C4-2B (cell line): ENCODE results near the gene LRRTM4.

Experiments
- H3K27ac ChIP-seq: fragments of 450-650 bp; 2 replicates; pipeline ENCODE4 v1.5.1; 2017
- CTCF ChIP-seq: fragments of 450-650 bp; conservative IDR thresholded peaks from 2 replicates; pipeline ENCODE4 v1.5.1; 2017; ENCODE audit warnings: mild to moderate bottlenecking
- ZFX ChIP-seq: fragments of 450-650 bp; IDR thresholded peaks from 2 replicates; pipeline ENCODE4 v1.6.1; 2017

LRRTM4 gene

DNA sequence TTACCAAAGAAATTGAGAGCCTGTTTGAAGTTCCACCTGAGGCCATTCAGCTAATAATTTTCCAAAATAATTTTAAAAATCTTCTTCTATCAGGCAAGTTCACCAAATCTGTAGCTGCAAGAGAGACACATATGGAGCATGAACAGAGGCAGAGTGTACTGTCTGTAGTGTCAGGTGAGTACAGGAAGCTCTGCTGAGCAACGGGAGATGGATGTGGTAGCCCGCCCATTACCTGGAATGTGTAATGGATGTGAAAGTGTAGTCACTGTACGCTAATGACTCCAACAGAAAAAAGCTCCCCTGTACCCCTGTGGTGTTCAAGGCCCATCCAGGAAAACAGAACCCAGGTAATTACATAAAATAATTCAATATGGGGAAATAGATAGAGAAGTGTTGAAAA, 311.5 kb downstream of the LRRTM4 start:
- TF ChIP-seq ZFX, result no peak
- TF ChIP-seq CTCF, result no peak

DNA sequence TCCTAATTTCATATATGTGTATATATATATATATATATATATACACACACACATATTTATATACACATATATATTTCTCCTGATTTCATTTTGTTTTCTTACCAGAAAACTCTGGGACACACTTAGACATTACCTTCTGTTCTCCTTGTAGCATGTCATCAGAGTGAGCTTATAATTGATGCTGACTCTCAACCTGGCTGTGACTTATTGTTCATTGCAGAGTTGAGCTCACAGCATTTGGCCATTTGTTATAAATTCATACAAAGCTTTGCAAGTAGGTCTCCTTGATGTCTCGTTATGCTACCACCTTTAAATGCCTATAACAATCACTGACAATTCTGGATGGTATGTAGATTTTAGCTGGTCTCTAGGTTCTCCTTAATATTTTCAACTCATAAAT, 314.8 kb downstream of the LRRTM4 start:
- H3K27ac ChIP-seq, result no peak overlapping the region
- TF ChIP-seq ZFX (no peak), CTCF (no peak)

More for the DNA sequence above, 311.5 kb downstream of the LRRTM4 start:
- no peak overlapping the region for H3K27ac ChIP-seq

- no peak for TF ChIP-seq CTCF
- TF ChIP-seq ZFX, result no peak
- no peak overlapping the region for H3K27ac ChIP-seq
These were observed 320.4 kb downstream of the LRRTM4 start for GRCh38 chr2:77201755-77202154.

- no peak overlapping the region for H3K27ac ChIP-seq
- no peak for TF ChIP-seq CTCF
- TF ChIP-seq ZFX, result no peak
These were observed 322.8 kb downstream of the LRRTM4 start for GRCh38 chr2:77199411-77199810.

DNA sequence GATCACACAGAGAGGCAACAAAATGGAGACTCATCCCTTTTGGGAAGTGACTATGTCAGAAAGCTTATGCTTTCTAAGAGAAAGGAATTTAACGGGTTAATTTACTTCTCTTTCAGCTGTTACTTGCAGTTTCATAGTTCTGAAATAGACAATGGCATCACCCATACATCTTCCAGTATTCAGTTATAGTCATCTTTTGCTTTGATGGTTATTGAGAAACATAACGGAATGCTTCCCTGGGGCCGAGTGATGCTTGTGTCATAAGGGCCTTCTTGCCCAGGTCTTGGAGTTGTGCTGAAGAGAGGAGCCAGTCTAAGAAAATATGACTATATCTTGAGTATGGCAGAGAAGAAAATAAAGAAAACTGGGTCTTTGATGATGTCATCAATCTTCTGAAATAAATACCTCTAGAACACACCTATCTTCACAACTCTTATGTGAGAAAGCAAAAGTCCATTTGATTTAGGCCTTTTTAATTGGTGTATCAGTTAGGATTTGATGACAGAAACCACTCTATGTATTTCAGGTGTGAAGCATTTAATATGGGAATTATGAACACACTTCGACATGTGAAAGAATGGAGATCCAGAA, 328.2 kb downstream of the LRRTM4 start:
- TF ChIP-seq ZFX (no peak), CTCF (no peak)
- H3K27ac ChIP-seq, result no peak overlapping the region

DNA sequence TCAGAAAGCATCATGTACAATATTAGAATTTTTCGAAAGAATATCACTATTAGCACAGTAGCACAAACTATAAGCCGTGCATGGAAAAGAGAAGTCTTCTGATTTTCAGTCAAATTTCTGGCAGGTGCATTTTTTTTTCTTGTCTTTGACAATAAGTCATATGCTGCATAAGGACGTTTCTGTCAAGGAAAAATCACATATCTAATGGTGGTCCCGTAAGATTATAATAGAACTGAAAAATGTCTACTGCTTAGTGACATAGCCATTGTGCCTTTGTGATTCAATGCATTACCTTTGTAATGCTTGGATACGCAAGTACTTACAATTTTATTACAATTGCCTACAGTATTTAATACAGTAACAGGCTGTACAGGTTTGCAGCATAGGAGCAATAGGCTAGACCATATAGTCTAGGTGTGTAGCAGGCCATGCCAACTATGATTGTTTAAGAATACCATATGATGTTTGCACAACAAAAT, 329.3 kb downstream of the LRRTM4 start:
- TF ChIP-seq CTCF, result no peak
- no peak for TF ChIP-seq ZFX
- H3K27ac ChIP-seq, result no peak overlapping the region

GRCh38 chr2:77191665-77192064, 330.5 kb downstream of the LRRTM4 start:
- H3K27ac ChIP-seq, result no peak overlapping the region
- TF ChIP-seq ZFX (no peak), CTCF (no peak)
